NOMO-1 (cell line): ENCODE data around the gene HOXC4.

Experiments
- DNase-seq, 2 experiments: peaks; one replicate each; lab custom pipeline; 2025; ENCODE audit not compliant: unreplicated experiment in 2 of 2; lab: John Stamatoyannopoulos, UW

HOXC4 gene

DNA sequence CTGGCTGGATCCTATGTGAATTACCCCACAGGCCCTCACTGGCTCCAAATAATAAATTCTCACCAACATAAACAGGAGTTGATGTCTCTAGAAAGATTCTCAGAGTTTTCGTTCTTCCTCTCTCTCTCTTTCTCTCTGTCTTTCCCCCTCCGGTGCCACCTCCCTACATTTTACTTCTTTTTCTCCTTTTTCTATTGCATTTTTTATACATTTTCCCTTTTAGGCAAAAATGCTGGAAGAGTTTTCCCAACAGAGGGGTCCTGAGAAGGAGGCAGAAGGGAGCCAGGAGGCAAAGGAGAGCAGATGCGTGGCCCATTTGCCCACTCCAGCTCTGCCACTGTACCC, 26.2 kb upstream of the HOXC4 start:
- no peak for DNase-seq

DNA sequence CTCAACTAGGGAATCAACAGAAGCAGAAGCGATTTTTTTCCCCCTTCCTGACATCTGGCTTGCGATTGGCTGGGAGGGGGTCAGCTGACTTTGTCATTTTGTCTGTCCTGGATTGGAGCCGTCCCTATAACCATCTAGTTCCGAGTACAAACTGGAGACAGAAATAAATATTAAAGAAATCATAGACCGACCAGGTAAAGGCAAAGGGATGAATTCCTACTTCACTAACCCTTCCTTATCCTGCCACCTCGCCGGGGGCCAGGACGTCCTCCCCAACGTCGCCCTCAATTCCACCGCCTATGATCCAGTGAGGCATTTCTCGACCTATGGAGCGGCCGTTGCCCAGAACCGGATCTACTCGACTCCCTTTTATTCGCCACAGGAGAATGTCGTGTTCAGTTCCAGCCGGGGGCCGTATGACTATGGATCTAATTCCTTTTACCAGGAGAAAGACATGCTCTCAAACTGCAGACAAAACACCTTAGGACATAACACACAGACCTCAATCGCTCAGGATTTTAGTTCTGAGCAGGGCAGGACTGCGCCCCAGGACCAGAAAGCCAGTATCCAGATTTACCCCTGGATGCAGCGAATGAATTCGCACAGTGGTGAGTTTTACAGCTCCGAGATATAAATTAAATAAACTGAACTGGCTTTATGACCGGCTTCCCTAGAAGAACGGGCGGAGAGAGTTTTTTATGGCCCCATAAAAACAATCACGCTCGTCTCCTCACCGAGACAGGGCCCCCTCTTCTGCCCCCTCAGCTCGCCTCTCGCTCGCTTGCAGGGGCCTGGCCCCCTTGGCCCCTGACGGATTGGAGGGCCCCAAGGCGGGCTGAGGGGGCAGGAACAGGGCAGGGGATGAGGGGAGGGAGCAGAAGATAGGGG, 25.1 kb upstream of the HOXC4 start, which contains the start of gene HOXC6:
Gene HOXC6 (plus strand): TSS at position 127 of the 888 bp plus-strand sequence. CDS start 82 bp downstream, at position 209.
- DNase-seq: peak; percentile 75 to 84

DNA sequence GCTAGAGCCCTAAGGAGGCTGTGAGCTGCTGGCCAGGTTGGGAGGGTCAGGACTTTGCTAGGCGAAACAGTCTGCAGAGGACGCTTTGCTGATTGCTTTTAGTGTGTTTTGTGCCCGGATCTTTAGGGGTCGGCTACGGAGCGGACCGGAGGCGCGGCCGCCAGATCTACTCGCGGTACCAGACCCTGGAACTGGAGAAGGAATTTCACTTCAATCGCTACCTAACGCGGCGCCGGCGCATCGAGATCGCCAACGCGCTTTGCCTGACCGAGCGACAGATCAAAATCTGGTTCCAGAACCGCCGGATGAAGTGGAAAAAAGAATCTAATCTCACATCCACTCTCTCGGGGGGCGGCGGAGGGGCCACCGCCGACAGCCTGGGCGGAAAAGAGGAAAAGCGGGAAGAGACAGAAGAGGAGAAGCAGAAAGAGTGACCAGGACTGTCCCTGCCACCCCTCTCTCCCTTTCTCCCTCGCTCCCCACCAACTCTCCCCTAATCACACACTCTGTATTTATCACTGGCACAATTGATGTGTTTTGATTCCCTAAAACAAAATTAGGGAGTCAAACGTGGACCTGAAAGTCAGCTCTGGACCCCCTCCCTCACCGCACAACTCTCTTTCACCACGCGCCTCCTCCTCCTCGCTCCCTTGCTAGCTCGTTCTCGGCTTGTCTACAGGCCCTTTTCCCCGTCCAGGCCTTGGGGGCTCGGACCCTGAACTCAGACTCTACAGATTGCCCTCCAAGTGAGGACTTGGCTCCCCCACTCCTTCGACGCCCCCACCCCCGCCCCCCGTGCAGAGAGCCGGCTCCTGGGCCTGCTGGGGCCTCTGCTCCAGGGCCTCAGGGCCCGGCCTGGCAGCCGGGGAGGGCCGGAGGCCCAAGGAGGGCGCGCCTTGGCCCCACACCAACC, 23.9 kb upstream of the HOXC4 start:
- DNase-seq: no peak

DNA sequence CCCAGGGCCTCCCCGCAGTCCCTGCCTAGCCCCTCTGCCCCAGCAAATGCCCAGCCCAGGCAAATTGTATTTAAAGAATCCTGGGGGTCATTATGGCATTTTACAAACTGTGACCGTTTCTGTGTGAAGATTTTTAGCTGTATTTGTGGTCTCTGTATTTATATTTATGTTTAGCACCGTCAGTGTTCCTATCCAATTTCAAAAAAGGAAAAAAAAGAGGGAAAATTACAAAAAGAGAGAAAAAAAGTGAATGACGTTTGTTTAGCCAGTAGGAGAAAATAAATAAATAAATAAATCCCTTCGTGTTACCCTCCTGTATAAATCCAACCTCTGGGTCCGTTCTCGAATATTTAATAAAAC, 23.2 kb upstream of the HOXC4 start:
- DNase-seq: no peak

DNA sequence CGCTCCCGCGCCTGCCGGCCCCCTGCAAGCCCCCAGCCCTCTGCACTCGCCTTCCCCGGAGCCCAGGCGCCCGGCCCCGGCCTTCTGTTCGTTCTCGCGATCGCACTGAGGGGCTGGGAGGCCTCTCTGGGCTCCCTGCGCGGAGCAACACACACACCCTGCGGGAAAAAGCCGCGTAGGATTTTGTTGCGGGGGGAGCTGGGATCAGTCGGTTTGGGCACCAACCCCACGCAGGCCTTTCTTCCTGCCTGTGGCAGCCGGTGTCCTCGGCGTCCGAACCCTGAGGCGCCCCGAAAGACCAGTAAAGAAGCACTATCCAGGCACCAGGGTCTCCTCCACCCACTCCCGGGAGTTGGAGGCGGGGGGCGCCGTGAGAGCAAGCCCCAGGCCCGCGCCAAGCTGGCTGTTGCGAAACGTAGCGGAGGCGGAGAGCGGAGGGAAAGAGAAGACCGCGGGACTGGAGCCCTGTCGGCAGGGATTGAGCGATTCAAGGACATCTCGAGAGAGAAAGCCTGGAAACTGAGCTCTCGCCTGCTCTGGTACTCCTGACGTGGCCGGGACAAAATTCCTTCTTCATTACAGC, 22.7 kb upstream of the HOXC4 start:
- DNase-seq: no peak

DNA sequence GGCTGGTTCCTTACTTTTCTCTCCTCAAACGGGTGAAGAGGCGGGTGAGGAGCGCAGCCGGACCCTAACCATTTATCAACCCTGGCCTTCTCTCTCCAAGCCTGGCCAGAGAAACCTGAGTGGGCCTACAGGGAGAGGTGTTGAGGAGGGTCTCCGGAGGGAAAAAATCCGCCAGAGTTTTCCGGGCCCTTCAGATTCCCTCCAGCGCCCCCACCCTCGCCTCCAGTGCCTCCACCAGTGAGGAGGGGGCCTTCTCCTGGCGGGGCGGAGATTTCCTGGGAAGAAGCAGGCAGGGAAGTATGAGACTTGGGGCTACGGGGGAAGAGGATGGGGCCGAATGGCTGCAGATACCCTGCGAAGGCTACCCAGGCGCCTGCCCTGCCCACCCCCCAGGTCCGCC, 22.2 kb upstream of the HOXC4 start:
- DNase-seq: no peak

DNA sequence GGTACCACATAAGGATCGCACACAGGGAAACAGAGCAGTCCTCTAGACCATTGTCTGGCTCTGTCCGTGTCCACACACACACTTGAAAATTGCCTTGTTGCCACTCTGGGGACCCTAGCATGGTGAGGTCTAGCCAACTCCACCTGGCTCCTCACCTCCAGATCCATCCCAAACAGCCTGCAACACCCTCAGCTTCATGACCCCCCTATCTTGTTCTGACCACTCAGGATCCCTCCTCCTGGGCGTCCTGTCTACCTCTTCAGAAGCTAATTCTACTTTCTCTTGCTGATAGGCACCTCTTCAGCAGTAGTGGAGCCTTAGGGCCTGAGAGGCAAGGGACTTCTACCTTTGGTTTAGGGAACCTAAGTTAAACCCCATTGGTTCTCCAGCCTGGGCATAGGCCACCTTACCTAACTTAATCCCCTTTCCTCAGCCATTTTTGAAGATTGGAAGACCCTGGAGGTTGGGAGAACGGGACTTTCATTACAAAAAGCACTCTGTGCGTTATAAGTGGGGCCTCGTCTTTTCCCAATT, 21.5 kb upstream of the HOXC4 start:
- DNase-seq: no peak

DNA sequence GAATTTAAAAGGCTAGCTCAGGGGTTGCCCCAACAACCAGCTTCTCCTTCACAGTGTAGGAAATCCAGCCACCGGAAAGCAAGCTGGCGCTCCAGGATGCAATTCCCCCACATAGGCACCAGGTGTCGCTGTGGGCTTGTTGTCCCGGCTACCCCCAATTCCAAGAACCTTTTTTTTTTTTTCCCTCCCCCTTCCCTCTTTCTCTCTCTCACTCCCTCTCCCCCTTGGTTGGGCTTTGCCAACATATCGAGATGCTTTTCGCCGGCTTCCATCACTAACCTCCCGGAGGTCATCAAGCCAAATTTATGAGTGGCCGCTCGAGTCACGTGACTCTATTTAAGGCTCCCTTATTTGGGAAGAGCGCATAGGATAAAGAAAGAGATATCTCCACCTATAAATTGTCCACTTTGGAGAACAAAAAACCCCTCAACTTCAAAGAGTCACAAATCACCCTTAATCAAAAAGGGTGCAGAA, 21.0 kb upstream of the HOXC4 start, which contains the start of gene HOXC5:
Gene HOXC5 (plus strand): TSS at position 424 of the 474 bp plus-strand sequence. CDS start 73 bp downstream, outside the sequence.
- DNase-seq: peak; percentile 60 to 62

DNA sequence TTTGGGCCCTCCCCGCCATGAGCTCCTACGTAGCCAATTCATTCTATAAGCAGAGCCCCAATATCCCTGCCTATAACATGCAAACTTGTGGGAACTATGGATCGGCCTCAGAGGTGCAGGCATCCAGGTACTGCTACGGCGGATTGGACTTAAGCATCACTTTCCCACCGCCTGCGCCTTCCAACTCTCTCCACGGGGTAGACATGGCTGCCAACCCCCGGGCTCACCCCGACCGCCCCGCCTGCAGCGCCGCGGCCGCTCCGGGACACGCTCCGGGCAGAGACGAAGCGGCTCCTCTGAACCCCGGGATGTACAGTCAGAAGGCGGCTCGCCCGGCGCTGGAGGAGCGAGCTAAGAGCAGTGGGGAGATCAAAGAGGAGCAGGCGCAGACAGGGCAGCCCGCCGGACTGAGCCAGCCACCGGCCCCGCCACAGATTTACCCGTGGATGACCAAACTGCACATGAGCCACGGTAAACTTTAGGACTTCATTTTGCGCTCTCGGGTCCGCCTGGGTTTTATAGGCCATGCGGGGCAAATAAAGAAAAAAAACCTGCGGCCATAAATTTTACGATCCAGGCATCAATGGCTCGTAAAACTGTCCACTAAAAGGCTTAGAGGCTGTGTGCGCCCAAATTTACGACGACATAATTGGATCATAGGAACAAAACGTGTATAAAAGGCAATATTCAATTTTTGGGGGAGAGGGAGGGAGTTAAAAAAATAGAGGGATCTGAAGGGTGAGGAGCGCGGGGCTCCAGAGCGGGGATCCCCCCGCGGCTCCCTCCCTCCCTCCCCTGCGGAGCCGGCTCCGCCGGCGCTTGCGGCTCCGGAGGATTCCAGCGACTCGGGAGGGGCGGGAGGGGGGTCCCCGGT, 20.3 kb upstream of the HOXC4 start:
- DNase-seq: peak in 1 of 2 experiments; percentile 31

DNA sequence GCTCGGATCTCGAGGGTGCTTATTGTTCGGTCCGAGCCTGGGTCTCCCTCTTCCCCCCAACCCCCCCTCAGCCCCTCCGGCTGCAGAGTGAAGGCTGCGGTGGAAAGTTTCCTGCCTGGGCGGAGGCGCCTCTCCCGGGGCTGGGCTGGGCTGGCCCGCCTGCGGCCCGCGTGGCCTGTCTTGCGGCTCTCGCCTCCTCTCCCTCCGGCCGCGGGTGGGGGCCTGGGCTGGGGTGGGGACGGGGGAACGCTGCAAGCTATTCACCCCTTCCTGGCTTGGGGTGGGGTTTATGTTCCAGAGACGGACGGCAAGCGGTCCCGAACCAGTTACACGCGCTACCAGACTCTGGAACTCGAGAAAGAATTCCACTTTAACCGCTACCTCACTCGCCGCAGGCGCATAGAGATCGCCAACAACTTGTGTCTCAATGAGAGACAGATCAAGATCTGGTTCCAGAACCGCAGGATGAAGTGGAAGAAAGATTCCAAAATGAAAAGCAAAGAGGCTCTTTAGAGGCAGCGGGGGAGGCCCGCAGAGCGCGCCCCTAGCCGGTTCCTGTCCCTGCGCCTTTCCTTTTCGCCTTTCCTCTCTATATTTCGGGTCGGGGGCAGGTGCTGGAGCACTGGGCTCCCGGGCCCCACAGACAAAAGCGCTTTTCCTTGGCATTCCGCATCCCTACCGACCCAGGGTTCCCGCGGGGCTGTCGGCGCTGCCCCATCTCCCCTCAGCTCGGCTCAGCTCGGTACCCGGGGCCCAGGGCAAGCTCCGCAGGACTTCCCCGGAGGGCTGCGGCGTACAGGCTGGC, 19.5 kb upstream of the HOXC4 start:
- no peak for DNase-seq

DNA sequence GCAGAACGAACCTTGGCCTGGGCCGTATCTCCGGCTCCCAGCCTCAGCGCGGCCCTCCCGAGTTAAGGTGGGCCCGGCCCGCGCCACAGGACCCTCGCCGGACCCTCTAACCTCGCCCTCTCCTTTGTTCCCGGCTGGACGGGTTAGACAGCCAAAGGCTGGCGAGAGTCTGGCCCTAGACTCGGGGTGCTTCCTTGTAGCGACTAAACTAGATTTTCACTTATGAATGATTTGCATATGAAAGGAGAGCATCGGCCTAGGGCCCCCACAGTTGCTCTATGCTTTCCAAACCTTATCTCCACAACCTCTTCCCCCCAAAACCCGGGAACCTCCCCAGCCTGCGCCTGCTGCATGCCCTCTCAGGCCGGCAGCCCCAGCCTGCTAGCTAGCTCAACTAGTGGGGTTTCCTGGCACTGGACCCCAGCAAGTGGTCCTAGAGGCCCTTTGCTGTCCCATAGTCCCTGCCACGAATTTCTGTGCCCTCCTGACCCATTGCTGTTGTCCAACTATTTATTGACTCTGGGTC, 18.8 kb upstream of the HOXC4 start:
- no peak for DNase-seq

DNA sequence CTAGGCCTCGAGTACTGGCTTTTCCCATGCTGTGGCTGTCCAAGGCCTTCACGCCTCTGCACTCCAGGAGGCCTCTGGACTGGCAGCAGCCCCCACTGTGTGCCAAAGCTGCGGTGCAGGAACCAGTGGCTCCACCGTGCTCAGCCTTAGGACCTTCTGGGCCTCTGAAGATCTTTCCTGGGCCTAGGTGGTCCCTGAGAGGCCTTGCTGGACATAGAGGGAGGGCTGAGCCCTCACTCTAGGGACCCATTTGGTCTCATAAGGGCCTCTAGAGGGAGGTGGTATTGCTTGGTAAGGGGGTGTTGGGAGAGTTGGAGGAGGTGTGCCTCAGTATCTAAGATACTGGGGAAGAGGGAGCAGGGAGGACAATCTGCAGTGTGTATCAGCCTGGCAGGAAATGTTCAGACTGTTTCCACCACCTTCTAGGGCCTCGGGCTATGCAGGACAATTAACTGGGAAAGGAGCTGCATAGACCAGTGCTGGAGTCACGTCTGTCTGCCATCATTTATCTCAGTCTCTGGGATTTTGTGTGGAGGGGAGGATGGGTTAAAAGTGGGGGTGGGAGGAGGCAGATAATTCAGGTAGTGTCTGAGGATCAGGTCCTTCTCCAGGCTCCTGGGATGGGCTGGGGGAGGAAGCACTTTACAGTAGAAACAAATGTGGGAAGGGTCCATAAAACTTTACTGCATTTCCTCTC, 17.9 kb upstream of the HOXC4 start:
- no peak for DNase-seq

DNA sequence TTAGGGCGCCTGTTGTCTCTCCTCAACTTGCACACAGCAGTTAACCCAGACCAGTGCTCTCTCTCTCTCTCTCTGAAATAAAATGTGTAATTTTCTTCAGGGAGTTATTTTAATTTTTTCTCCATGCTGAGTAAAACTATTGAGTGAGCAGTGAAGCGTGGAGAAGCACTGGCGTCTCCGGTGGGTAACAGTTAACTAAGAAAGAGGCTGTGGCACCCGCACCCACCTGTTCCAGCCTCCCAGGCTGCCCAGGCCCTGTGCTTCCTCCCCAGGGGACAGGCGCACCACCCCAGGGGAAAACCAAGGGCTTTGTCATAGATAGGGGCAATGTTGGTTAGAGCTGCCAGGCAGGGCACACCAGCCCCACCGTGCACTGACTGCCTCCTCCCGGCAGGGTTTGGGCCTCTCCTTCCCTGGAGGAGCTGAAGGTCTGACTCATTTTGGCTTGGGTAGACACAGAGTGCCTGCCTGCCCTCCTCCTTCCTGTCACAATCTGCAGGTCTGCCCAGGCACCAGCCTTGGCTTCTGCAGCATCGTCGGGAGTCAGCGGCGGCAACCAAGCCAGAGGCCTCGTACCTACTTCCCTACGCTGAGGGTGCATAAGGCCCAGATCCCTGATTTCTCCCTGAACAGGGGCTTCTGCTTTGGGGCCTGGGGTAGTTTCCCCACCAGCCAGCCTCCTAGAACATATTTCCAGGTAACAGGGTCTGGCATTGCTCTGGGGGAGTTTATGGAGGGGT, 16.8 kb upstream of the HOXC4 start:
- DNase-seq: no peak

DNA sequence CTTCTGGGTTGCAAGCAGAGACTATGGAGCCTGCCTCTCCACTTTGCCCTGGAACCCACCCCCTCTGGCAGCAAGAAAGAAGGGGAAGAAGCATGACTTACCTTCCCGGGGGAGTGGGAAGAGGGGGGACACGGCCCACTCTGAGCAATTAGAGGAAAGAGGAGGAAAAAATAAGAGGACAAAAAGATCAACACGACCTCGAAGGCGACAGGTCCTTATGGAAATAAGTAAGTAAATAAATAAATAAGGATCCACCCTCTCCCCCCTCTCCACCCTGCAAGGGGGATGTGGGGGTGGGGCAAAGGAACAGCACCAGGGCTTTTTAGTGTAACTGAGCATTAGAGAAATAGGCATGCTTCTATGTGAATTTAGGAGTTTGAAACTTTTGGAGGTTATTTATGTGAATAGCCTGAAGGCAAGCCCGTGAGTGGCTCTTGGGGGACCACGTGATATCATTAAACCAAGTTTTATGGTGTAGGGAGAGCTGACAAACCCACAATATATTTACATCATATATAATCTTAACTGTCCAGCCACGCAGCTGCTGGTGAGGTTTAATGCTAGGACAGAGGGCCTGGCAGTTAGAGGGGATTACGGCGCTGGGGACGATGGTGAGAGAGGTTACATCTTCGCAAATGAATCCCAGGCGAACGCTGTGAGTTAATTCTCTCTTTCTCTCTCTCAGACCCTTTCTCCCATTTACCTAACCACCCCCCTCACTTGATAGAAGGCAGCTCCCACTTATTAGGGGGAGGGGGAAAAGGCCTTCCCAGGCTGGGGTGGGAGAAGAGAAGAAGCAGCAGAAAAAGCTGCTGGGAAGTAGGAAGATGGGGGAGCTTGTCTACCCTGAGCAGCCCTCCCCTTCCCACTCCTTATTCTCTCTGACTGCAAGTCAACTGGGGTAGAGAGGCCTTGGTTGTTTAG, 16.0 kb upstream of the HOXC4 start:
- no peak for DNase-seq

DNA sequence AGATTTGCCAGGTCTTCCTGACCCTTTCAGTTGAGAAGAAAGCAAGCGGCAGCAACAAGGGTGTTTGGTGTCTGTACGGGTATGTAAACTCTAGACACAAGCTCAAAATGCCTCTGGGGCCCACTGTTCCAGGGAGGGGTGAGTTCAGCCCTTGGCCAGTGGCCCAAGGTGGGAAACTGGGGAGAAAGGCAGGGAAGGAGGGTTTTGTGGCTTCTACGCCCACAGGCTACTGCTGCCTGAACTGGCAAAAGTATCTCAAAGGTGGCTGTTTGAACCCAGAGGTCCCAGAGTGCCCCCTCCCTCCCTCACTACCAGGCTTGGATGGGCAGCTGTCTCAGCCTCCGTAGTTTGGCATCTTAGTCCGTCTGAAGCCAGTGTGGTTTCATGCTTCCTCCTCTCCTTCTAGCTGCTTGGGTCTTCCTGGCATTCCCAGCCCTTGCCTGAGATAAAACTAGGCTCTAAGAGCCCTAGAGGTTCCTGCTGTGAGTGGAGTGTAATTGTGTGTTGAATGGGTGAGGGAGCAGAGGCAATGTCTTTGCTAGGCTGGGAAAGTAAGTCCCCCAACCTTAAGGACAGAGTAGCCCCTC, 15.3 kb upstream of the HOXC4 start:
- DNase-seq: no peak

DNA sequence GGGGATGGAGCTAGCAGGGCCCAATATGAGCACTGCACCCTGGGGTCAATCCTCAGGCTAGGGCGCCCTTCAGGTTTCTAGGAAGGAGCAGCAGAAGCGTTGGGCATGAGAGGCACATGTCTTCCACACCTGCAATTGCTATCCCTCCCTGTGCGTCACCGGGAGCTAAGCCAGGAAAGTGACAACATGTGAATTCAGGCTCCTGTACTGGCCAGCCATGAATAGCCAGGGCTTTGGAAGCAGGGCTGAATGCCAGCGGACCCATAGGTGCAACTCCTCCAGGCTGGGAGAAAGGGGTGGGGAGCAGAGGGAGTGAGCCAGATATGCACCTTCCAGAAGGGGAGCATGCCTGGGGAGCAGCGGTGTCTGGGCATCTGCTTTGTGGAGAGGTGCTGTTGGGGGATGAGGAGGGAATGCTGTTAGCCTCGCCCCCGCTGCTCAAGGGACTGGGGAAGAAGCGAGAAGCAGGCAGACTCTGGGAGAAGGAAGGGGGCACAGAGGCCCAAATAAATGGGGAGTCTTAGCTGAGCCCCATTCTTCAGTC, 14.7 kb upstream of the HOXC4 start:
- DNase-seq: no peak
